ENCODE measurements around the gene CELF1.
"Not testable (repeated sequence)": the region's sequence is repeated elsewhere in the genome, so short reads cannot be mapped to it uniquely, and the experiment has no call there.

CELF1 gene

DNA sequence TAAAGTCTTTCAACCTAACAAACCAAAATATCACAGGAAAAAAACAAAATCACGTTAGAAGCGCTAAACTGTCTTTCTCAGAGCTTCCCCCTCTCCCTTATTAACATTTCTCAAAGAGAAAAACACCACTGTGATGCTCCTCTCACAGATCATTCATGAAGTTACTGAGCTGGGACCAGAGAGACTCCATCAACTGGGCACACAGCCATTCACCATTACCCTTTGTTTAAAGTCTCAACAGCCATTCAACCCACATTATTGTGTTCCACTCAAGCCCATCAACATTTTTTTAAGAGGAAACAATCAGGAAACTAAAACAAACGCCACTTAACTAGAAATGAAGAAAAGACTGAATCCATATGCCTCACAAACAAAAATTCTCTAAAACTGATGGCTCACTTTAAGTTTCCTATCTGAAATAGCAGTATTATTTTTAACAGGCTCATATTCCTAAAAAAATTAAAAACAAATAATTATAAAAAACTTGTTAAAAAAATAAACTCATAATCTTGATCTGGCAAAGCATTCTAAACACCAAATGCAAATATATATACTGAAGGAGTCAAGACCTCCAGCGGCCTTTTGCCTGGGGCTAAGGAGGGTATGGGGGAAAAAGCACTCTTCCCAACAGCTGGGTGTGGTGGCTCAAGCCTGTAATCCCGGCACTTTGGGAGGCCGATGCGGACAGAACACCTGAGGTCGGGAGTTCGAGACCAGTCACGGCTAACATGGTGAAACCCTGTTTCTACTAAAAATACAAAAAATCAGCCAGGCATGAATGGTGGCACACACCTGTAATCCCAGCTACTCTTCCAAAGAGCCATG, 14.0 kb downstream of the CELF1 start:
- DNase-seq (ENCODE audit: low read depth) = no peak

DNA sequence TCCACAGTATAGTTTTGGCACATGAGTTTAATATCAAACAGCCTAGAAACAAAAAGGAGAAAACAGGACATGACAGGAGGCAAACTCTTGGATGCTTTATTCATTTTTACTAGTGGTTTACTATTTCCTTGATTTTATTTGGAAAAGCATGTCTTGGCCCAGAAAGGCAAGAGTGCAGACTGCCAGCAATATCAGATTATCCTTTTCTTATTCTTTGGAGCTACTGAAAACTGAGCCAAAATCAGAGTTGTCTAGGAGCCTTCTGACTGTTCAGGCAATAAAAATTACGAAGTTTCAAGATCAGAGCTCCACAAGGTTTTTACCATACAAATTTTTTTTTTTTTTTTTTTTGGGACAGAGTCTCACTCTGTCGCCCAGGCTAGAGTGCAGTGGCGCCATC, 16.0 kb downstream of the CELF1 start:
- DNase-seq (ENCODE audit: low read depth) = no peak

DNA sequence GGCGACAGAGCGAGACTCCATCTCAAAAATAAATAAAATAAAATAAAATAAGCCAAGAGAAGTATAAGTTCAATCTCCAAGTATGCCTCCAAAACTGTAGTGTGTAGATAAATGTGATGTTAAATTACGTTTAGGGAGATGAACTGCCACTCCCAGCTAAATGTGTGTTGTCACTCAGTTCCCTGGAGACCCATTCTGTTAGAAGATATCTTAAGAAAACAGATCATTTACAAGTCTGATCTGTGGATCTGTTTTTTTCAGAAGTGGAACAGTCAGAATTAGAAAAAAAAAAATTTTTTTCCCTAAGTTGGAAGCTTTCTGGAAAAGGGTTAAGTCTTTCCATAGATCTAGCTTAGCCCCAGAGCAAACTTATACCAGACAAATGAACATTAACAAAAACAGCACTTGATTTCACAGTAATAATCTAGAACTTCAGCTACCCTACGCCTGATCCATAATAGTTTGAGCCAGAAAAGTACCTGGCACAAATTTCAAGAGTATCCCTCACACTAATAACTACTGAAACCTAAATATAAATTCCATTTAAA, 18.2 kb downstream of the CELF1 start:
- no peak for DNase-seq (ENCODE audit: low read depth)

DNA sequence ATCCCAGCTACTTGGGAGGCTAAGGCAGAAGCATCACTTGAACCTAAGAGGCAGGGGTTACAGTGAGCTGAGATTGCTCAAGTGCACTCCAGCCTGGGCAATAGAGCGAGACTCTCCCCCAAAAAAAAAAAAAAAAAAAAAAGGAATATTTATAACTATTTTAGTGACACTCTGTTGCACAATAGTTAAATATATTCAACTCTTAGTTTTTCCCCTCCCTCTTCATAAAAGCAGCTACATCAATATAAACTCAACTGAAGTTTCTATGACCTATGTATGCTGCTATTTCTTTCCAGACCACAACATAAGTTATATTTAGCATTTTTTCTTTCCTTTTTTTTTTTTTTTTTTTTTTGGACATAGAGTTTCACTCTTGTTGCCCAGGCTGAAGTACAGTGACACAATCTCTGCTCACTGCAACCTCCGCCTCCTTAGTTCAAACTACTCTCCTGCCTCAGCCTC, 19.2 kb downstream of the CELF1 start:
- peak; percentile 75 for DNase-seq (ENCODE audit: low read depth)

DNA sequence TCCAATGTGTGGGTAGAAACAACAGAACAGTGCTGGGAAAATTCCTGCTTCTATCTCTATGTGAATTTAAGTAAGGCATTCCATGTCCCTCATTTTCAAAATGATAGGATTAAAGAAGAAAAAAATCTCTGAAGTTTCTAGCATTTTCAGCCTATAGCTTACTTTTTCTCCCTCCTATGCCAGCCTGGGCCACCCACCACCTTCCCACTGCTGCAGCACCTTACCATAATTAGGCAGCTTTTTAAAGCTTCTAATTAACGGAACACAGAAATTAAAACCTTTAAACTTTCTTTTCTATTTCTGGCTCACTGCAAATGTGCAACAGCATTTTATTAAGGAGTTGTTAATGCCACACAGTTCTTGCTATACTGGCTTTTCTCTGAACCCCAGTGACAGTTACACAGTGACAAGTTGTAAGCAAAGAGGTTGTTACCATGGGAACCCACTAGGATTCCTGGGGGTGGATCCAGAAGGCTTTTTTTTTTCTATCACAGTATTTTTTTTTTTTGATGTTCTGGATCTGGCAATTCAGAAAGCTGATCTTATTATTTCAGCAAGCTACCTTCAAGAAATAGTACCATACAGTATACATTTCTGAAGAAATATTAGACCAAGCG, 20.2 kb downstream of the CELF1 start:
- DNase-seq (ENCODE audit: low read depth) = no peak

DNA sequence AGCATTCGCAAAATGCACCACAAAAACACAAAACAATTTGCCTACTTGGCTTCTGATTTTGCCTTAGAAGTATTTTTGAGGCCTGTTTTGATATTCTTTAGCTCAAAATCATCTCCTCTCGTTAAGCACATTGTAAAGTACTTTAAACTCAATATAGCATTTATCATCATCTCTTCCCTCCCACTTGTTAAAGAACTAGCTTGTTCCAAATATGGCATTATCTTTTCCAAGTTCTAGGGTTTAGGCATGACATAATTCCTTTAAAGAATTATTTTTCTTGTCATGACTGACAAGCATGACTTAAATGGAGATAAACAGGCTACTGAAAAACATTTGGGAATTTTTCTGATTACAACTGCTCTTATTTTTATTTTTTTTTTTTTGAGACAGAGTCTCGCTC, 21.3 kb downstream of the CELF1 start:
- DNase-seq (ENCODE audit: low read depth) = no peak

DNA sequence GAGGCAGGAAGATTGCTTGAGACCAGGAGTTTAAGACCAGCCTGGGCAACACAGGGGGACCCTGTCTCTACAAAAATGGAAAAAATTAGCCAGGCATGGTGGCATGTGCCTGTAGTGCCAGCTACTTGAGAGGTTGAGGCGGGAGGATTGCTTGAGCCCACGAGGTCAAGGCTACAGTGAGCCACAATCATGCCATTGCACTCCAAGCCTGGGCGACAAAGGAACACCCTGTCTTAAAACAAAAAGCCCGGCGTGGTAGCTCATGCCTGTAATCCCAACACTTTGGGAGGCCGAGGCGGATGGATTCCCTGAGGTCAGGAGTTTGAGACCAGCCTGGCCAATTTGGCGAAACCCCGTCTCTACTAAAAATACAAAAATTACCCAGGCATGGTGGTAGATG, 22.2 kb downstream of the CELF1 start:
- not testable (repeated sequence) for DNase-seq (ENCODE audit: low read depth)

DNA sequence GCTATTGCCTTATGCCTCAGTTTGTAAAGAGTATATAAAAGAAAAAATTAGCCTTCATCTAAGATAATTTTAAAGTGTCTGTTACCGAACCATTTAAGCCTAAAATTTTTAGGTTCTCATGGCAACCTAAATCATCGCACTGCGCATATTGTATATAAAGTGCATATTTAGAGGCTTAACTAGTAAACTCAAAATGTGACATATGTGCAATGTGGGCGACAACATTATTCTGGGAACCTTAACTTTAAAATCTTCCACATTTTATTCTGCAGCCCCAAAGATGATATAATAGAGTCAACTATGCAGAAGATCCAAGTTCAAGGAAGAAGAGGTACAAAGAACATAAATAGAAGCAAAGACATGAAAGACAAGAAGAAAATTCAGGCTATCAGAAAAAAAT, 23.0 kb downstream of the CELF1 start:
- DNase-seq (ENCODE audit: low read depth) = no peak

DNA sequence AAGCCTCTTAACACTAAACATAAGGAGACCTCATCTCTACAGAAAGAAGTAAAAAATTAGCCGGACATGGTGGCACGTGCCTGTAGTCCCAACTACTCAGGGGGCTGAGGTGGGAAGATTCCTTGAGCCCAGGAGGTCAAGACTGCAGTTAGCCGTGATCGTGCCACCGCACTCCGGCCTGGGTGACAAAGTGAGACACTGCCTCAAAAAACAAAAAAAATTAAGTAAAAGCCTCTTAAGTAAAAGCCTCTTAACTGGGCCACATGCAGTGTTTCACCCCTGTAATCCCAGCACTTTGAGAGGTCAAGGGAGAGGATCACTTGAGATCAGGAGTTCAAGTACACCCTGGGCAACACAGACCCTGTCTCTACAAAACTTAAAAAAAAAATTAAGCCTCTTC, 25.7 kb downstream of the CELF1 start:
- no peak for DNase-seq (ENCODE audit: low read depth)

DNA sequence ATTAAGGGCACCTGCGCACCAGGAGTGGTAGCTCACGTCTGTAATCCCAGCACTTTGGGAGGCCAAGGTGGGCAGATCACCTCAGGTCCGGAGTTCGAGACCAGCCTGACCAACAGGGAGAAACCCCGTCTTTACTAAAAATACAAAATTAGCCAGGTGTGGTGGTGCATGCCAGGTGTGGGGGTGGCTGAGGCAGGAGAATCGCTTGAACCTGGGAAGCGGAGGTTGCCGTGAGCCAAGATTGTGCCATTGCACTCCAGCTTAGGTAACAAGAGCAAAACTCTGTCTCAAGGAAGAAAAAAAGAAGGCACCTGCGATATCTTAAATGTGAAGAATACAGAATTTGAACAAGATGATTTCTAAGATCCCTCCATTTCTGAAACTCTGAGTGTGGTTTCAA, 26.9 kb downstream of the CELF1 start:
- DNase-seq (ENCODE audit: low read depth) = not testable (repeated sequence)

DNA sequence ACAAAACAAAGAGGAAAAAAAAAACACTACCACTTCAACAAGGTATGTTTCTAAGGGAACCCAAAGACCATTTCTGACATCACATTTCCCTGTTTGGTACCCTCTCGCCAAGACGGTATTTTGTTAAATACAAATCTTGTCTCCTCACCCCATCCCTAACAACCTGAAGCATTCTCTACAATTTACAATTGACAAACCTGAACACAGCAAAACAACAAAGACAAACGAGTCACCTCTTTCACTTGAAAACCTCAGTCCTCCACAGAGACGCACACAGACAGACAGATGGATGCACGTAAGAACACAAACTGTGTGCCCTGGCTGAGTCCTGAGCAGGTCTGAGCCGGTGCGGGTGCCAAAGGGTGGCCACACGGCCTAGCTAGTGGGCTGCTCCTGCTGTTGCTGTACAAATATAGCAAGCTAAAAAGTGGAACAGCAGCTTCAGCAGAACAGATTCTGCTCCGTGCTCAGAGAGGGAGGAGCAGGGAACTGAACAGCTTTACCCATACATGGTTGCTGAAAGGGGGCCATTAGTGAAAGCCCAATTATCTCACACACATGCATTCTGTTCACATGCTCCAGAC, 28.5 kb downstream of the CELF1 start:
- no peak for DNase-seq (ENCODE audit: low read depth)

DNA sequence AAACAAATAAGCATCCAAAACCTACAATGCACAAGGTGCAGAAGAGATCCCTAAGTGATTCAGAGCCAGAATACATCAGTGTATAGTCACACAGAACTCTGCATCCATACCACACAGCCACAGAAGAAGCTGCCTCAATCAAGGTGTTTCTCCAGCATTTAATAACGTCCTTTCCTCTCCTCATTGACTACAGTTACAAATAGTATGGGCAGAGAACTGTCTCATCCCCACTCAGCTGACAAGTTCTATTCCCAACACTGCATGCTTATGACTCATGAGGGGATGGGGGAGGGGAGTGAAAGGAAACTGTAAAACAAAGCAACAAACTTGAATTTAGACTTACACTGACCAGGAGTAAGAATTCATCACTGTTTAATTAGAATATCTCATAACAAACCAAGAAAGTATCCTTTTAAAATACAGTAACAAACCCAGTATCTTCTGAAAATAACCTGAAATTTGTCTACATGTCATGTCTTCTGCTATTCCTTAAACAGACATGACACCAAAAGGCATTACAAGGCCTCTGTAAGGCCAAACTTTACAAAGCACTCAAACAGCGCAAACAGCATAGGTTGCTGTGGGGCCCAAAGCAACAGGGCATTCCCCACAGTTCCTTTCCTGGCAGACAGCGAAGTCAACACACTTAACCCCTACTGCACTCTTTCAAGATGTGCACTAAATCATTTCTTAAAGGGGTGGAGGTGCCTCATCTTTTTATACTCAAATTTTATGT, 29.3 kb downstream of the CELF1 start:
- peak; percentile 68 for DNase-seq (ENCODE audit: low read depth)

DNA sequence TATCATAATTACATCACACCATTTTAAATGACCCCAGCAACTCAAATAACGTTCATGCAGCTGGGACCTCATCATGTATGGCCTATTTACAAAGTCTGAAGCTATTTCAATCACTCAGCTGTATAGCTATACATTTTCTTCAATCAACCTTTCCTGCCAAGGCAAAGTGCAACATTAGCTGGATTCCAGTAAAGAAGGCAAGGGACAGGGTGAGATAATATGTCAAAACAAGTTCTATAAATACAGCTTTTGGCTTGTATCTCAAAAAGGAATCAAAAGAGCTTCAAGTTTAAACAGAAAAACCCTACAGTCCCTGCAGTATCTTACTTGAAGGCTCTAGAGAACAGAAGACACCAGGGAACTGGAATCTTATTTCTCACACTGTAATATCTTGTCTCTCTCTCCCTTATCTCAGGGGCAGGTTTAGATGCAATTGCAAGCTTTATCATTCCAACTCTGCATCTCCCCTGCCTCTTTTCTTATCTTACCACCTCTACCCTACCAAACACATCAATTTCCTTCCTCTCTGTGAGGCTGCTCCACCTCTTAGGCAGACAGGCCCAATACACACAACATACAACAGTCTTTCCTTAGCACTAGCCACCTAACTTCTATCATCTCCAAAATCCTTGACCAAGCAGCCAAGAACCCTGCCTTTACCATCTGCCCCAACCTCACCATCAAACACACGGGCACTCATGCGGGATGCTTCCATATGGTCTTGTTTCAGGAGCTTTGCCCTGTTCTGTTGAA, 34.5 kb downstream of the CELF1 start:
- DNase-seq (ENCODE audit: low read depth) = no peak

DNA sequence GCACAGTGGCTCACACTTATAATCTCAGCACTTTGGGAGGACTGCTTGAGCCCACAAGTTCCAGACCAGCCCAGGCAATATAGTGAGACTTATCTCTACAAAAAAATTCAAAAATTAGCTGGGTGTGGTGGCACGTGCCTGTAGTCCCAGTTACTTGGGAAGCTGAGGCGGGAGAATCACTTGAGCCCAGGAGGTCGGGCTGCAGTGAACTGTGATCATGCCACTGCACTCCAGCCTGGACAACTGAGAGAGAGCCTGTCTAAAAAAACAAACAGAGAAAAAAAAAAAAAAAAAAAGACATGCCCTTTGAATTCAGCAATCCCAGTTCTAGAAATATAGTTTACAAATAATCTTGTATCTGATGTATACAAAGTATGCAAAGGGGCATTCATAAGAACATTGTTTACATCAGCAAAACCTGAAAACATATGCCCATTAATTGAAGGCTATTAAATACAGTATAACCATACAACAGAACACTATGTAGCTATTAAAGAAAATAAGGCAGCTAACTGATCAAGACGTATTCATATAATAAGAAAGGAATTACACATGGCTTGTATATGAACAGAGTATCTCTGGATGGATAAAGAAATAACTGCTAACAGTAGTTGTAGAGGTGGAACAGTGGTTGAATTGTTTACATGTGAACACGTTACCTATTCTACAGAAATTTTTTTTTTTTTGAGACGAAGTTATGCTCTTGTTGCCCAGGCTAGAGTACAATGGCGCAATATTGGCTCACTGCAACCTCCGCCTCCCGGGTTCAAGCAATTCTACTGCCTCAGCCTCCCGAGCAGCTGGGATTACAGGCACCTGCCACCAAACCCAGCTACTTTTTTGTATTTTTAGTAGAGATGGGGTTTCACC, 35.7 kb downstream of the CELF1 start:
- no peak for DNase-seq (ENCODE audit: low read depth)

DNA sequence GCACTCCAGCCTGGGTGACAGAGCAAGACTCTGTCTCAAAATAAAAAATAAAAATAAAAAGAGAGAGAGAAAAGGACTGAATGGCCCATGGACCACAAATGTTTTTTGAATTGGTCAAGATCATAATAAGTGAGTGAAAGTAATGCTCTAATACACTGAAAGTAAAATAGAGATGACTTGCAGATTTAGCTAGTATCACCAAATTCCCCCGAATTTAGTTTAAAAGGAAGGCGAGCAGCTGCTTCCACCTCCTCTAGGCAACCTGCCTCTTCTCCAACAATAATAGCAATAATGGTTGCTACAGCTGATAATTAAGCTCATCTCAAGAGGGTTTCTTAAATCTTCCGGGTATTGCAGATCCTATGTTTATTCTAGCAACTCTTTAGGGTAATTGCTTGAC, 36.8 kb downstream of the CELF1 start:
- DNase-seq (ENCODE audit: low read depth) = no peak

DNA sequence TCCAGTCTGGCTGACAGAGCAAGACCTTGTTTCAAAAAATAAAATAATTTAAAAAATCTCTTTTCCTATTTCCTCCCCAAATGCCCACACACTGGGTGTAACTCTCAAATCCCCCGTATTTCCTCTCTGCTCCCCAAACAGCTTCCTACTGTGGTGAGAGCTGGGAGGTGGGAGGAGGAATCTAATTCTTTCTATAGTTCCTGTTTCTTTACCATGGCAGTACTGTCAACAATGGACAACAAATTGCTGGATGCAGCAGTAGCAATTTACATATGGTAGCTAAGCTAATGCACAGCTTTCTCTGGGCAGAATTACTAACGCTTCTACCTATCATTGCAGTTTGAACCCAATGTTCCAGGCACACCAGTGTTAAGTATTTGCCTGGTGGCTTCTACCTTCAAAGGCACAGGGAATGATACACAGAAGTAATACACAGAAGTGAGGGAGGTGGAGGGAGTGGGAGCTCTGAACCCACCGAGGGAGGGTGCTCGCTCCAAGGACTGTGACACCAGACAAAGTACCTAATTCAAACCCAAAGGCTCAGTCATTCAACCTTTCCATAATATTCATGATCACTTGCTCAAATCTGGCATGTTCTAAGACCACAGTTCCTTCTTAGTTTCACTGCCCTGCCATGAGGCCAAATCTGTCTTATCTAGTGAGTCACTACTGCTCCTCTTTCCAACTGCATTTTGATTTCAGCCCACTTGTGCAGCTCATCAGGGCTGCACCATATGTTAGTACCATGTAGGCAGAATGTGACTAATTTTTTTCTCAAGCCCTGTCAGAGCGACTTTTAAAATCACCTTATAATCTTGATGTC, 37.9 kb downstream of the CELF1 start:
- peak; percentile 56 for DNase-seq (ENCODE audit: low read depth)

DNA sequence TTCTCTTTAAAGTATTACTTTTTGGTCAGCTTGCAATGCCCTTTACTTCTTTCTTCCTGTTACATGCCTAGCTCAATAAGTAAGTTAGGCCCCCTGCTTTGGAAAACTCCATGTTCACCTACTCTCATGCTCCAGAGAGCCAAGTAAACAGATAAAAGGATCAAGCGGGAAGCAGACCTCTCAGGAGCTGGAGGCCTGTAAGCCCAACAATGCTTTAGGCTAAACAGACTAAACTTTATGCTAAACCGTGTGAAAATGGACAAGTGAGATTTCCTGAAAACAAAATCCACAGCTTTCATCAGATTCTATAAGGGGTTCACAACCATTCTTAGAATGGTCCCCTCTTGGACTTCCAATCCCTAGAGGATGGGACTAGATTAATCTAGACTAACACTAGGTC, 40.2 kb downstream of the CELF1 start:
- no peak for DNase-seq (ENCODE audit: low read depth)

DNA sequence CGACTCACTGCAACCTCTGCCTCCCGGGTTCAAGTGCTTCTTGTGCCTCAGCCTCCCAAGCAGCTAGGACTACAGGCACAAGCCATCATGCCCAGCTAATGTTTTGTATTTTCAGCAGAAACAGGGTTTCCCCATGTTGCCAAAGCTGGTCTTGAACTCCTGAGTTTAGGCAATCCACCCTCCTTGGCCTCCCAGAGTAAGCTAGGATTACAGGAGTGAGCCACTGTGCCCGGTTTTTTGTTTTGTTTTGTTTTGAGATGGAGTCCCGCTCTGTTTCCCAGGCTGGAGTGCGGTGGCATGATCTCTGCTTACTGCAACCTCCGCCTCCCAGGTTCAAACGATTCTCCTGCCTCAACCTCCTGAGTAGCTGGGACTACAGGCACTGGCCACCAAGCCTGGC, 41.0 kb downstream of the CELF1 start:
- DNase-seq (ENCODE audit: low read depth) = peak; percentile 73

DNA sequence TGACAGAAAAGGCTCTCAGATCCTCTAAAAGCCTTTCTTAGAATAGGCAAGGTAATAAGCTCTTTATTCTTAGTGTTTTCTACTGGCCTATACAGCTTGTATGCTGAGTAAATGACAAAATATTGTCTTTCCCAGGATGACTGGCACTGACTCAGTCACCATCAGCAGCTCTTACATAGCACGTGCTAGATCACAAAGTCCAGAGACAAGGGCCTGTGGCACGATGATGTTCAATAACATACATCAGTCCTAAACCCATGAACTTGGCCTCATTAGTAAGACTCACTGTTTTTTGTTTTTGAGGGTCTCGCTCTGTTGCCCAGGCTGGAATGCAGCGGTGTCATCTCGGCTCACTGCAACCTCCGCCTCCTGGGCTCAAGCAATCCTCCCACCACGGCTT, 42.7 kb downstream of the CELF1 start:
- DNase-seq (ENCODE audit: low read depth) = no peak

DNA sequence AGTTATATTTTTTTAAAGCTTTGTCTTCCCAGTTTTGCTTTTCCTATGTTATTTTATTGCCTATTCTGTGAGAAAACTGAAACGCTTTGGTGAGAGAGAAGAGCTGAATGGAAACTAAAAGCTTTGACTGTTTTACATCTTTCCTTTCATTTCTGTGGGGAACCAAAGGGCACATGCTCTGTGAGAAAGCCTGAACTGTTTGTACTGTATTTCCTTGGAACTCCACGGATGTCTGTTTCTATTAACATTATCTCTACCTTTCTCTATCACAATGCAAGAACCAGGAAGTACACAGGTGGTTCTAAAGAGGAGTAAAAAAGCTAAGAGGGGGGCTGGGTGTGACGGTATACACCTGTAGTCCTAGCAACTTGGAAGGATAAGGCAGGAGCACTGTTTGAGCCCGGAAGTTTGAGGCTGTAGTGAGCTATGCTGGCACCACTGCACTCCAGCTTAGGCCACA, 43.8 kb downstream of the CELF1 start:
- no peak for DNase-seq (ENCODE audit: low read depth)
